ENCODE results near the gene EXD2.

GRCh38 chr14:69142101-69142500 lies 49.2 kb upstream of the EXD2 start:
- TF ChIP-seq CTCF (IDR thresholded peaks at IDR 0.05) = no peak
- no peak for TF ChIP-seq POLR2A (IDR thresholded peaks at IDR 0.05)
